Omental fat pad (tissue), 4 donors: ENCODE measurements around the gene FOXRED1. TPM values are rescaled to one million over a fixed set of nuclear protein-coding genes. Genes with fewer than 3 reads are reported as not detected.
A peak's percentile ranks its signal among the peaks of the same experiment; 100 is the strongest.

ENCODE experiments used
- ATAC-seq: fragments of 150-250 bp; one replicate; pipeline ENCODE4 v1.9.1; 2016; ENCODE audit warnings: mild to moderate bottlenecking, moderate library complexity; ENCODE audit not compliant: low FRiP score
- DNase-seq: peaks from one replicate; pipeline ENCODE4 v3.0.0-alpha.2; 2019; ENCODE audit warnings: low spot score
- CTCF ChIP-seq, 3 donors: fragments of 450-650 bp; IDR thresholded peaks; one replicate each; pipeline ENCODE4 v1.5.1; 2016 to 2017; ENCODE audit warnings: antibody characterized with exemption in 3 of 3, mild to moderate bottlenecking in 3 of 3, moderate library complexity in 2 of 3
- total RNA-seq, 4 donors: library from RNA; depleted of rRNA; stranded (reverse); fragments of >200 nt; gene quantifications; one replicate each; pipeline ENCODE4 v1.1.0, GENCODE V29; 2016

The FOXRED1 gene
- total RNA-seq, 4 donors from 2014 or later: 10.2 to 27.3 (median 17.4) TPM

- ATAC-seq: no peak
- TF ChIP-seq CTCF (IDR thresholded peaks at IDR 0.05): no peak
- no peak for DNase-seq
These were observed 12.8 kb downstream of the FOXRED1 start for GRCh38 chr11:126281666-126282175.

- DNase-seq (peak; percentile 24), ATAC-seq (peak; percentile 62)
- no peak for TF ChIP-seq CTCF (IDR thresholded peaks at IDR 0.05)
These were observed 13.4 kb downstream of the FOXRED1 start for GRCh38 chr11:126282361-126282735.

GRCh38 chr11:126282736-126283591 lies 14.0 kb downstream of the FOXRED1 start, which contains the start of gene TIRAP:
TIRAP (plus strand) TSS chr11:126283093; CDS start chr11:126290895, 7,802 bp downstream.
- ATAC-seq (peak; percentile 91), DNase-seq (peak; percentile 23)
- TF ChIP-seq CTCF (IDR thresholded peaks at IDR 0.05): no peak

GRCh38 chr11:126284829-126285228 lies 15.9 kb downstream of the FOXRED1 start:
- ATAC-seq (no peak), DNase-seq (peak; percentile 88)
- TF ChIP-seq CTCF (IDR thresholded peaks at IDR 0.05): no peak

GRCh38 chr11:126288237-126288636 lies 19.3 kb downstream of the FOXRED1 start:
- no peak for DNase-seq

GRCh38 chr11:126290887-126291286 lies 21.9 kb downstream of the FOXRED1 start:
- DNase-seq: no peak
- ATAC-seq: no peak
- no peak for TF ChIP-seq CTCF (IDR thresholded peaks at IDR 0.05)

More at GRCh38 chr11:126288237-126288636, 19.3 kb downstream of the FOXRED1 start:
- no peak for ATAC-seq
- TF ChIP-seq CTCF (IDR thresholded peaks at IDR 0.05): no peak

GRCh38 chr11:126293726-126294125 lies 24.8 kb downstream of the FOXRED1 start:
- TF ChIP-seq CTCF (IDR thresholded peaks at IDR 0.05): no peak
- ATAC-seq (no peak), DNase-seq (no peak)
